ENCODE data around the gene PCDHB5. TPM values are rescaled to one million over a fixed set of nuclear protein-coding genes. Genes with fewer than 3 reads are reported as not detected.
"Not testable (repeated sequence)": the region's sequence is repeated elsewhere in the genome, so short reads cannot be mapped to it uniquely, and the experiment has no call there.

Gene PCDHB5
- polyA plus RNA-seq, 2 of the 4 experiments (the other 2 are of a cell fraction) = 1.4 to 2.0 TPM

GRCh38 chr5:141180313-141180712 is 45.3 kb downstream of the PCDHB5 start:
- H3K4me3 ChIP-seq = no peak overlapping the region
- POLR2A ChIA-PET = no interaction called here
- peak; percentile 42 for TF ChIP-seq MAFK (IDR thresholded peaks at IDR 0.05; ENCODE audit: partially characterized antibody)
- TF ChIP-seq SMC3 (IDR thresholded peaks at IDR 0.05) = no peak
- no peak for FAIRE-seq
- H3K4me1 ChIP-seq = no peaks in the 10 kb centered on the region
- no peak for DNase-seq (ENCODE audit: low read depth in 1 of 2, low spot score in 1 of 2)
- 23% methylated on average over 1 of the region's 1 CpG for WGBS (ENCODE audit: missing lambda C conversion rate)
- no peak for ATAC-seq
- CTCF ChIA-PET = no interaction called here
- H3K27ac ChIP-seq = no peak overlapping the region
- H3K4me2 ChIP-seq = no peak overlapping the region
- H3K9me3 ChIP-seq = peaks cover 13% of the 10 kb centered on the region; the same call in 1 of the 3 replicates

- ChIA-PET POLR2A (no interaction called here), CTCF (interaction anchor here (1.3 to 1.5 kb wide), 3 partner anchors 17 to 382 kb away, joined by 4 to 9 read pairs (median 5); partner anchors contain the start of gene PCDHB11)
- Histone ChIP-seq H3K4me3 (no peak within 1 kb of the TSS), H3K4me1 (no peaks in the 10 kb centered on the region), H3K4me2 (no peak within 1 kb of the TSS), H3K9me3 (0 out of 3 replicates have a peak, but pooled peaks cover 9% of the 10 kb centered on the region), H3K27ac (no peak within 1 kb of the TSS)
- TF ChIP-seq RAD21 (conservative IDR thresholded peaks at IDR 0.05 in 1 of 2, IDR thresholded peaks at IDR 0.05 in 1 of 2) (peak in 1 of 2 experiments; percentile 27; a peak in 1 of 5 replicates), EHMT2 (IDR thresholded peaks at IDR 0.05; ENCODE audit: low read depth) (no peak), HOXB5 (CRISPR knock-in tag; IDR thresholded peaks at IDR 0.05) (no peak), JUNB (IDR thresholded peaks at IDR 0.05) (no peak), CTCF (IDR thresholded peaks at IDR 0.05) (no peak), FOSB (CRISPR knock-in tag; IDR thresholded peaks at IDR 0.05) (no peak), FOSL2 (IDR thresholded peaks at IDR 0.05) (no peak), FOSL2 (CRISPR knock-in tag; IDR thresholded peaks at IDR 0.05) (no peak), MAX (IDR thresholded peaks at IDR 0.05) (no peak)
- WGBS (ENCODE audit: missing lambda C conversion rate) = 29% methylated on average over 13 of the region's 13 CpGs
- ATAC-seq (peak in 1 of 2 experiments; percentile 55; a peak in 3 of 6 replicates), FAIRE-seq (no peak), DNase-seq (ENCODE audit: low read depth in 1 of 2, low spot score in 1 of 2) (peak in 1 of 2 experiments; percentile 24)
Measured at GRCh38 chr5:141182248-141182647, 47.2 kb downstream of the PCDHB5 start, which contains the start of gene PCDHB16. TSS of gene PCDHB16 (plus strand) at chr5:141182387. CDS start at chr5:141182560, 173 bp downstream.

GRCh38 chr5:141184117-141184855 is 49.3 kb downstream of the PCDHB5 start:
- H3K9me3 ChIP-seq; H3K27ac ChIP-seq; CTCF ChIA-PET; ATAC-seq; DNase-seq (ENCODE audit: low read depth in 1 of 2, low spot score in 1 of 2); POLR2A ChIA-PET; H3K4me1 ChIP-seq; H3K4me3 ChIP-seq; FAIRE-seq; H3K4me2 ChIP-seq: not testable (repeated sequence)
- WGBS (ENCODE audit: missing lambda C conversion rate) = 43% methylated on average over 18 of the region's 69 CpGs

GRCh38 chr5:141186897-141187512 is 52.0 kb downstream of the PCDHB5 start, which contains the start of gene PCDHB9:
TSS of gene PCDHB9 (plus strand) at chr5:141187161. CDS start at chr5:141187319, 158 bp downstream.
- CTCF ChIA-PET = interaction anchor here (0.7 to 1.8 kb wide), 7 partner anchors 9 to 334 kb away, joined by 3 to 10 read pairs (median 3); partner anchors contain the start of gene PCDHB11
- Histone ChIP-seq H3K4me2 (no peak within 1 kb of the TSS), H3K9me3 (peaks cover 11% of the 10 kb centered on the region; the same call in 1 of the 3 replicates), H3K4me3 (no peak within 1 kb of the TSS), H3K4me1 (no peaks in the 10 kb centered on the region), H3K27ac (no peak within 1 kb of the TSS)
- DNase-seq (ENCODE audit: low read depth in 1 of 2, low spot score in 1 of 2) = peak in 1 of 2 experiments; percentile 15
- POLR2A ChIA-PET = no interaction called here
- TF ChIP-seq HEYL (CRISPR knock-in tag; IDR thresholded peaks at IDR 0.05) (no peak), RAD21 (conservative IDR thresholded peaks at IDR 0.05 in 1 of 2, IDR thresholded peaks at IDR 0.05 in 1 of 2) (peak in 1 of 2 experiments; percentile 13; a peak in 1 of 5 replicates), HMGXB4 (CRISPR knock-in tag; IDR thresholded peaks at IDR 0.05; ENCODE audit: borderline replicate concordance) (no peak)
- no peak for ATAC-seq
- FAIRE-seq = no peak
- WGBS (ENCODE audit: missing lambda C conversion rate) = 34% methylated on average over 9 of the region's 9 CpGs

Other genes with a start within 250 kb of the PCDHB5 start
- 3.3 and 3.5 TPM in 2 replicates for gene PCDHAC1, start 208.9 kb upstream of the PCDHB5 start, polyA plus RNA-seq (2011; rRNA removed)
- gene PCDHAC1, start 208.9 kb upstream of the PCDHB5 start, polyA plus RNA-seq (2017; fragmentation: RNase III; extraction: RNeasy Plus Mini Kit Qiagen cat#74134 plus additional on column Dnase treatment) = 0.55 to 0.57 TPM (median 0.57 TPM) in 3 replicates
- 5.3 and 6.3 TPM in 2 replicates for gene PCDHAC2, start 168.7 kb upstream of the PCDHB5 start, polyA plus RNA-seq (2011; rRNA removed)
- gene PCDHAC2, start 168.7 kb upstream of the PCDHB5 start, polyA plus RNA-seq (2017; fragmentation: RNase III; extraction: RNeasy Plus Mini Kit Qiagen cat#74134 plus additional on column Dnase treatment) = 1.1 to 1.2 TPM (median 1.2 TPM) in 3 replicates
- gene PCDHB1, start 83.8 kb upstream of the PCDHB5 start, polyA plus RNA-seq (2011; rRNA removed) = not detected in 2 replicates
- not detected in 3 replicates for gene PCDHB1, start 83.8 kb upstream of the PCDHB5 start, polyA plus RNA-seq (2017; fragmentation: RNase III; extraction: RNeasy Plus Mini Kit Qiagen cat#74134 plus additional on column Dnase treatment)
- 4.1 and 5.0 TPM in 2 replicates for gene PCDHB2, start 40.6 kb upstream of the PCDHB5 start, polyA plus RNA-seq (2011; rRNA removed)
- 2.7 to 3.4 TPM (median 3.0 TPM) in 3 replicates for gene PCDHB2, start 40.6 kb upstream of the PCDHB5 start, polyA plus RNA-seq (2017; fragmentation: RNase III; extraction: RNeasy Plus Mini Kit Qiagen cat#74134 plus additional on column Dnase treatment)
- gene PCDHB3, start 34.7 kb upstream of the PCDHB5 start, polyA plus RNA-seq (2011; rRNA removed) = 0.09 and 0.10 TPM in 2 replicates
- gene PCDHB3, start 34.7 kb upstream of the PCDHB5 start, polyA plus RNA-seq (2017; fragmentation: RNase III; extraction: RNeasy Plus Mini Kit Qiagen cat#74134 plus additional on column Dnase treatment) = 0.03 to 0.06 TPM (median 0.03 TPM) in 3 replicates
- gene PCDHB4, start 13.4 kb upstream of the PCDHB5 start, polyA plus RNA-seq (2011; rRNA removed) = 0.19 and 0.21 TPM in 2 replicates
- 0.03 to 0.07 TPM (median 0.05 TPM) in 3 replicates for gene PCDHB4, start 13.4 kb upstream of the PCDHB5 start, polyA plus RNA-seq (2017; fragmentation: RNase III; extraction: RNeasy Plus Mini Kit Qiagen cat#74134 plus additional on column Dnase treatment)
- gene PCDHB6, start 14.9 kb downstream of the PCDHB5 start, polyA plus RNA-seq (2011; rRNA removed) = 0.98 and 1.0 TPM in 2 replicates
- 0.79 to 1.0 TPM (median 0.92 TPM) in 3 replicates for gene PCDHB6, start 14.9 kb downstream of the PCDHB5 start, polyA plus RNA-seq (2017; fragmentation: RNase III; extraction: RNeasy Plus Mini Kit Qiagen cat#74134 plus additional on column Dnase treatment)
- 0.04 and 0.08 TPM in 2 replicates for gene PCDHB7, start 37.4 kb downstream of the PCDHB5 start, polyA plus RNA-seq (2011; rRNA removed)
- gene PCDHB7, start 37.4 kb downstream of the PCDHB5 start, polyA plus RNA-seq (2017; fragmentation: RNase III; extraction: RNeasy Plus Mini Kit Qiagen cat#74134 plus additional on column Dnase treatment) = 0.03 TPM in 2 of 3 replicates, not detected in the other
- 0.50 and 0.52 TPM in 2 replicates for gene PCDHB8, start 42.6 kb downstream of the PCDHB5 start, polyA plus RNA-seq (2011; rRNA removed)
- 0.37 to 0.50 TPM (median 0.44 TPM) in 3 replicates for gene PCDHB8, start 42.6 kb downstream of the PCDHB5 start, polyA plus RNA-seq (2017; fragmentation: RNase III; extraction: RNeasy Plus Mini Kit Qiagen cat#74134 plus additional on column Dnase treatment)
- gene PCDHB16, start 47.2 kb downstream of the PCDHB5 start, polyA plus RNA-seq (2011; rRNA removed) = 0.13 and 0.24 TPM in 2 replicates
- 0.05 to 0.10 TPM (median 0.08 TPM) in 3 replicates for gene PCDHB16, start 47.2 kb downstream of the PCDHB5 start, polyA plus RNA-seq (2017; fragmentation: RNase III; extraction: RNeasy Plus Mini Kit Qiagen cat#74134 plus additional on column Dnase treatment)
- 0.12 TPM in 1 of 2 replicates, not detected in the other for gene PCDHB9, start 52.0 kb downstream of the PCDHB5 start, polyA plus RNA-seq (2011; rRNA removed)
- 0.01 to 0.13 TPM (median 0.11 TPM) in 3 replicates for gene PCDHB9, start 52.0 kb downstream of the PCDHB5 start, polyA plus RNA-seq (2017; fragmentation: RNase III; extraction: RNeasy Plus Mini Kit Qiagen cat#74134 plus additional on column Dnase treatment)
- 0.03 and 0.06 TPM in 2 replicates for gene PCDHB10, start 57.1 kb downstream of the PCDHB5 start, polyA plus RNA-seq (2011; rRNA removed)
- gene PCDHB10, start 57.1 kb downstream of the PCDHB5 start, polyA plus RNA-seq (2017; fragmentation: RNase III; extraction: RNeasy Plus Mini Kit Qiagen cat#74134 plus additional on column Dnase treatment) = 0.04 TPM in 1 of 3 replicates, not detected in the others
- 0.21 and 0.22 TPM in 2 replicates for gene PCDHB11, start 64.4 kb downstream of the PCDHB5 start, polyA plus RNA-seq (2011; rRNA removed)
- 0.05 to 0.08 TPM (median 0.07 TPM) in 3 replicates for gene PCDHB11, start 64.4 kb downstream of the PCDHB5 start, polyA plus RNA-seq (2017; fragmentation: RNase III; extraction: RNeasy Plus Mini Kit Qiagen cat#74134 plus additional on column Dnase treatment)
- gene PCDHB12, start 73.5 kb downstream of the PCDHB5 start, polyA plus RNA-seq (2011; rRNA removed) = 0.05 TPM in 2 replicates
- not detected in 3 replicates for gene PCDHB12, start 73.5 kb downstream of the PCDHB5 start, polyA plus RNA-seq (2017; fragmentation: RNase III; extraction: RNeasy Plus Mini Kit Qiagen cat#74134 plus additional on column Dnase treatment)
- 0.19 and 0.28 TPM in 2 replicates for gene PCDHB13, start 78.7 kb downstream of the PCDHB5 start, polyA plus RNA-seq (2011; rRNA removed)
- gene PCDHB13, start 78.7 kb downstream of the PCDHB5 start, polyA plus RNA-seq (2017; fragmentation: RNase III; extraction: RNeasy Plus Mini Kit Qiagen cat#74134 plus additional on column Dnase treatment) = 0.05 to 0.08 TPM (median 0.08 TPM) in 3 replicates
- gene PCDHB14, start 88.1 kb downstream of the PCDHB5 start, polyA plus RNA-seq (2011; rRNA removed) = 0.13 and 0.14 TPM in 2 replicates
- 0.05 to 0.12 TPM (median 0.09 TPM) in 3 replicates for gene PCDHB14, start 88.1 kb downstream of the PCDHB5 start, polyA plus RNA-seq (2017; fragmentation: RNase III; extraction: RNeasy Plus Mini Kit Qiagen cat#74134 plus additional on column Dnase treatment)
- 0.09 and 0.13 TPM in 2 replicates for gene PCDHB15, start 110.2 kb downstream of the PCDHB5 start, polyA plus RNA-seq (2011; rRNA removed)
- 0.04 to 0.12 TPM (median 0.05 TPM) in 3 replicates for gene PCDHB15, start 110.2 kb downstream of the PCDHB5 start, polyA plus RNA-seq (2017; fragmentation: RNase III; extraction: RNeasy Plus Mini Kit Qiagen cat#74134 plus additional on column Dnase treatment)
- gene SLC25A2, start 168.8 kb downstream of the PCDHB5 start, polyA plus RNA-seq (2011; rRNA removed) = 0.08 TPM in 1 of 2 replicates, not detected in the other
- not detected in 3 replicates for gene SLC25A2, start 168.8 kb downstream of the PCDHB5 start, polyA plus RNA-seq (2017; fragmentation: RNase III; extraction: RNeasy Plus Mini Kit Qiagen cat#74134 plus additional on column Dnase treatment)
- gene TAF7, start 185.6 kb downstream of the PCDHB5 start, polyA plus RNA-seq (2011; rRNA removed) = 78.1 and 90.6 TPM in 2 replicates
- 67.3 to 72.6 TPM (median 71.3 TPM) in 3 replicates for gene TAF7, start 185.6 kb downstream of the PCDHB5 start, polyA plus RNA-seq (2017; fragmentation: RNase III; extraction: RNeasy Plus Mini Kit Qiagen cat#74134 plus additional on column Dnase treatment)
- gene PCDHGA1, start 195.3 kb downstream of the PCDHB5 start, polyA plus RNA-seq (2011; rRNA removed) = 0.66 and 0.71 TPM in 2 replicates
- 0.32 to 0.42 TPM (median 0.33 TPM) in 3 replicates for gene PCDHGA1, start 195.3 kb downstream of the PCDHB5 start, polyA plus RNA-seq (2017; fragmentation: RNase III; extraction: RNeasy Plus Mini Kit Qiagen cat#74134 plus additional on column Dnase treatment)
- gene PCDHGA2, start 203.6 kb downstream of the PCDHB5 start, polyA plus RNA-seq (2011; rRNA removed) = 1.6 and 1.7 TPM in 2 replicates
- gene PCDHGA2, start 203.6 kb downstream of the PCDHB5 start, polyA plus RNA-seq (2017; fragmentation: RNase III; extraction: RNeasy Plus Mini Kit Qiagen cat#74134 plus additional on column Dnase treatment) = 0.47 to 0.78 TPM (median 0.58 TPM) in 3 replicates
- gene PCDHGA3, start 208.6 kb downstream of the PCDHB5 start, polyA plus RNA-seq (2011; rRNA removed) = 0.07 TPM in 1 of 2 replicates, not detected in the other
- not detected in 3 replicates for gene PCDHGA3, start 208.6 kb downstream of the PCDHB5 start, polyA plus RNA-seq (2017; fragmentation: RNase III; extraction: RNeasy Plus Mini Kit Qiagen cat#74134 plus additional on column Dnase treatment)
- gene PCDHGB1, start 214.9 kb downstream of the PCDHB5 start, polyA plus RNA-seq (2011; rRNA removed) = 3.7 and 3.9 TPM in 2 replicates
- gene PCDHGB1, start 214.9 kb downstream of the PCDHB5 start, polyA plus RNA-seq (2017; fragmentation: RNase III; extraction: RNeasy Plus Mini Kit Qiagen cat#74134 plus additional on column Dnase treatment) = 1.3 to 1.6 TPM (median 1.5 TPM) in 3 replicates
- 0.48 and 0.61 TPM in 2 replicates for gene PCDHGA4, start 219.8 kb downstream of the PCDHB5 start, polyA plus RNA-seq (2011; rRNA removed)
- 0.10 to 0.15 TPM (median 0.13 TPM) in 3 replicates for gene PCDHGA4, start 219.8 kb downstream of the PCDHB5 start, polyA plus RNA-seq (2017; fragmentation: RNase III; extraction: RNeasy Plus Mini Kit Qiagen cat#74134 plus additional on column Dnase treatment)
- gene PCDHGB2, start 224.8 kb downstream of the PCDHB5 start, polyA plus RNA-seq (2011; rRNA removed) = 0.36 and 0.54 TPM in 2 replicates
- 0.04 to 0.05 TPM (median 0.05 TPM) in 3 replicates for gene PCDHGB2, start 224.8 kb downstream of the PCDHB5 start, polyA plus RNA-seq (2017; fragmentation: RNase III; extraction: RNeasy Plus Mini Kit Qiagen cat#74134 plus additional on column Dnase treatment)
- gene PCDHGA5, start 229.0 kb downstream of the PCDHB5 start, polyA plus RNA-seq (2011; rRNA removed) = 0.37 and 0.57 TPM in 2 replicates
- 0.09 to 0.18 TPM (median 0.13 TPM) in 3 replicates for gene PCDHGA5, start 229.0 kb downstream of the PCDHB5 start, polyA plus RNA-seq (2017; fragmentation: RNase III; extraction: RNeasy Plus Mini Kit Qiagen cat#74134 plus additional on column Dnase treatment)
- gene PCDHGB3, start 235.0 kb downstream of the PCDHB5 start, polyA plus RNA-seq (2011; rRNA removed) = 1.1 and 1.2 TPM in 2 replicates
- gene PCDHGB3, start 235.0 kb downstream of the PCDHB5 start, polyA plus RNA-seq (2017; fragmentation: RNase III; extraction: RNeasy Plus Mini Kit Qiagen cat#74134 plus additional on column Dnase treatment) = 0.16 to 0.44 TPM (median 0.28 TPM) in 3 replicates
- gene PCDHGA6, start 238.7 kb downstream of the PCDHB5 start, polyA plus RNA-seq (2011; rRNA removed) = 0.98 and 1.0 TPM in 2 replicates
- 0.22 to 0.37 TPM (median 0.23 TPM) in 3 replicates for gene PCDHGA6, start 238.7 kb downstream of the PCDHB5 start, polyA plus RNA-seq (2017; fragmentation: RNase III; extraction: RNeasy Plus Mini Kit Qiagen cat#74134 plus additional on column Dnase treatment)
- gene PCDHGA7, start 247.5 kb downstream of the PCDHB5 start, polyA plus RNA-seq (2011; rRNA removed) = 0.95 and 1.1 TPM in 2 replicates
- 0.70 to 0.84 TPM (median 0.76 TPM) in 3 replicates for gene PCDHGA7, start 247.5 kb downstream of the PCDHB5 start, polyA plus RNA-seq (2017; fragmentation: RNase III; extraction: RNeasy Plus Mini Kit Qiagen cat#74134 plus additional on column Dnase treatment)